ENCODE data around the gene CYP2A7. TPM values are rescaled to one million over a fixed set of nuclear protein-coding genes. Genes with fewer than 3 reads are reported as not detected.

The CYP2A7 gene
- total and polyA plus RNA-seq, 2 of the 8 experiments (the other 6 are each of a cell fraction or from before 2014, with no cell fraction given): 0.23 TPM; not detected in 1

- ChIA-PET POLR2A (ENCODE audit: partially characterized antibody) (no interaction called here), CTCF (ENCODE audit: partially characterized antibody) (no interaction called here)
- Histone ChIP-seq H4K5ac (ENCODE audit: insufficient read length, low read depth, low read length) (no peak overlapping the region), H2AFZ (ENCODE audit: low read length) (no peak overlapping the region), H4K8ac (ENCODE audit: extremely low read depth, insufficient read depth, low read length) (no peak overlapping the region), H3K14ac (ENCODE audit: insufficient read length) (no peak overlapping the region), H2BK12ac (ENCODE audit: low read depth, low read length) (no peak overlapping the region), H3K36me3 (ENCODE audit: control insufficient read depth in 2 of 4, insufficient read depth in 4 of 4, low read length in 3 of 4) (no peaks in the 10 kb centered on the region), H3K79me1 (ENCODE audit: low read depth, low read length) (no peaks in the 10 kb centered on the region), H3K4me3 (ENCODE audit: extremely low read depth in 1 of 4, insufficient read depth in 2 of 4, low read depth in 3 of 4, low read length in 4 of 4) (no peak overlapping the region), H3K9me3 (ENCODE audit: insufficient read depth in 2 of 2, low read depth in 1 of 2, low read length in 1 of 2) (no peaks in the 10 kb centered on the region), H3K27ac (ENCODE audit: low read depth, low read length) (no peak overlapping the region), H3K9ac (replicated peaks in 1 of 4; ENCODE audit: extremely low read depth in 1 of 4, low read depth in 3 of 4, low read length in 3 of 4) (no peak overlapping the region), H4K91ac (replicated peaks; ENCODE audit: insufficient read length, low read length) (no peak overlapping the region), H3K79me2 (ENCODE audit: control insufficient read depth in 1 of 2, insufficient read depth in 2 of 2, low read length in 2 of 2) (no peaks in the 10 kb centered on the region), H2AK5ac (ENCODE audit: low read depth, low read length) (no peak overlapping the region), H2BK5ac (ENCODE audit: low read depth, low read length) (no peak overlapping the region), H4K20me1 (replicated peaks in 1 of 2; ENCODE audit: control insufficient read depth in 1 of 2, insufficient read depth in 2 of 2, low read length in 2 of 2) (no peaks in the 10 kb centered on the region), H2BK120ac (replicated peaks; ENCODE audit: low read depth, low read length) (no peak overlapping the region), H3K56ac (replicated peaks; ENCODE audit: insufficient read length, low read depth, low read length) (no peak overlapping the region), H2BK20ac (ENCODE audit: low read length) (no peak overlapping the region), H3K18ac (ENCODE audit: extremely low read depth, low read length) (no peak overlapping the region), H3K4me2 (ENCODE audit: insufficient read depth in 1 of 2, low read depth in 2 of 2, low read length in 2 of 2) (no peak overlapping the region), H3K27me3 (replicated peaks in 1 of 4; ENCODE audit: control insufficient read depth in 3 of 4, extremely low read depth in 1 of 4, insufficient read depth in 3 of 4, low read length in 3 of 4) (no peaks in the 10 kb centered on the region), H3K23ac (ENCODE audit: insufficient read length) (no peak overlapping the region), H3K23me2 (ENCODE audit: low read depth, low read length) (no peaks in the 10 kb centered on the region; the same call in 1 of the 2 replicates), H2BK15ac (ENCODE audit: low read length) (no peak overlapping the region), H3K4ac (replicated peaks; ENCODE audit: insufficient read length, low read depth, low read length) (no peak overlapping the region), H3K4me1 (replicated peaks in 1 of 4; ENCODE audit: control insufficient read depth in 3 of 4, insufficient read depth in 4 of 4, low read length in 3 of 4) (no peaks in the 10 kb centered on the region)
- FAIRE-seq (no peak), DNase-seq (ENCODE audit: low read depth in 1 of 2, low spot score in 2 of 2) (no peak)
- WGBS, 2 experiments (ENCODE audit: extremely low coverage in 1 of 2, insufficient coverage in 1 of 2, insufficient read length in 1 of 2, insufficient replicate concordance in 2 of 2, low coverage in 1 of 2, low lambda C conversion rate in 2 of 2, missing lambda C conversion rate in 1 of 2): 81% methylated on average over 5 of the region's 5 CpGs; no CpG with 5 or more reads in 1 of the 2 experiments
- no peak for TF ChIP-seq ASH2L (IDR thresholded peaks at IDR 0.05; ENCODE audit: low read length)
- TF ChIP-seq RAD21 (IDR thresholded peaks at IDR 0.05 in 1 of 2, conservative IDR thresholded peaks at IDR 0.05 in 1 of 2; ENCODE audit: low read depth in 2 of 2, low read length in 2 of 2): peak; percentile 29 to 45
Measured at GRCh38 chr19:40858109-40858508, 23.9 kb downstream of the CYP2A7 start.
